ENCODE results near the gene DHRS3.
"Not testable (repeated sequence)": the region's sequence is repeated elsewhere in the genome, so short reads cannot be mapped to it uniquely, and the experiment has no call there.

The DHRS3 gene

DNA sequence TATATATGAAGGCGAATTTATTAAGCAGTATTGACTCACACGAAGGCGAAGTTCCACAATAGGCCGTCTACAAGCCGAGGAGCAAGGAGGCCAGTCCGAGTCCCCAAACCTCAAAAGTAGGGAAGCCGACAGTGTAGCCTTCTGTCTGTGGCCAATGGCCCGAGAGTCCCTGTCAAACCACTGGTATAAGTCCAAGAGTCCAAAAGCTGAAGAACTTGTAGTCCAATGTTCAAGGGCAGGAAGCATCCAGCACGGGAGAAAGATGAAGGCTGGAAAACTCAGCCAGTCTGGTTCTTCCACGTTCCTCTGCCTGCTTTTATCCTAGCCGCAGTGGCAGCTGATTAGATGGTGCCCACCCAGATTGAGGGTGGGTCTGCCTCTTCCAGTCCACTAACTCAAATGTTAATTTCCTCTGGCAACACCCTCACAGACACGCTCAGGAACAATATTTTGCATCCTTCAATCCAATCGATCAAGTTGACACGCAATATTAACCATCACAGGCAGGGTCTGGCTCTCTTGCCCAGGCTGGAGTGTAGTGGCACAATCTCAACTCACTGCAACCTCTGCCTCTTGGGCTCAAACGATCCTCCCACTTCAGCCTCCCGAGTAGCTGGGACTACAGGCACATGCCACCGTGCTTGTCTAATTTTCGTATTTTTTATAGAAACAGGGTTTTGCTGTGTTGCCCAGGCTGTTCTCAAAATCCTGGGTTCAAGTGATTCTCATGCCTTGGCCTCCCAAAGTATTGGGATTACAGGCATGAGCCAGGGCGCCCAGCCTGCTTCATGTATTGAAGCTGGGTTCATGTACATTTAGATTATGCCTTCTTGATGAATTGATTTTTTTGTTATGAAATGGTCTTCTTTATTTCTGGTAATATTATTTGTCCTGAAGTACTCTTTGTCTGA, 85.3 kb downstream of the DHRS3 start:
- no peak for DNase-seq

DNA sequence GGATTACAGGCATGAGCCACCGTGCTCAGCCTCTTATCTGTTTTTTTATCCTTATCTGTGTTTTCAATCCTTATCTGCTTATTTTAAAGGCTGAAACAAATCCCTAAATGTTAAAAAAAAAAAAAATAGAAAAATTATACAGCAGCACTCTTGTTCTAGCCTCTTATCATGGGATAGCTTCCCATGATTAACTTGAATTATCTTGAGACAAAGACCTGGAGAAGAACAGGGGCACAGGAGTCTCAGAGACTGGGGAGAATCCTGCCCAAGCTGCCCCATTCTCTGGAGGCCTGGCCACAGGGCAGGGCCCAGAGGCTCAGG, 86.9 kb downstream of the DHRS3 start:
- no peak for DNase-seq

DNA sequence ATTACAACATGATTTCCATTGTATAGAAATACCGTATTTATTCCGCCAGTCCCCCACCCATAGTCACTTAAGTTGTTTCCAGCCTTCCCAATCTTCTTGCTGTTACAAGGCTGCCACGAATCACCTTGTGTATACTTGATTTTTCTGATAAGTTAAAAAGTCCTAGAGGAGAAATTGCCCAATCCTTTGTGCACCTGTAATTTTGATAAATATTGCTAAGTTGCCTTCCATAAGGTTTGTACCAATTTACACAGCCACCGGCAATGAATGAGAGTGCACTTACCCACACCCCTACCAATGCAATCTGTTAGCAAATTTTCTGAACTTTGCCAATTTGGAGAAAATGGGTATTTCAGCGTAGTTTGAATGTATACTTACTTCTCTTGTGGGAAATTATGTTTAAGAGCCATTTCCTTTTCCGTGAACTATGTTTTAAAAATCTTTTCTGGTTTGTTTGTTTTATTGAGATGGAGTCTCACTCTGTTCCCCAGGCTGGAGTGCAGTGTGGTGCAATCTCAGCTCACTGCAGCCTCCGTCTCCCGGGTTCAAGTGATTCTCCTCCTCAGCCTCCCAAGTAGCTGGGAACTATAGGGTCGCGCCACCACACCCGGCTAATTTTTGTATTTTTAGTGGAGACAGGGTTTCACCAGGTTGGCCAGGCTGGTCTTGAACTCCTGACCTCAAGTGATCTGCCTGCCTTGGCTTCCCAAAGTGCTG, 87.4 kb downstream of the DHRS3 start:
- DNase-seq, result no peak

DNA sequence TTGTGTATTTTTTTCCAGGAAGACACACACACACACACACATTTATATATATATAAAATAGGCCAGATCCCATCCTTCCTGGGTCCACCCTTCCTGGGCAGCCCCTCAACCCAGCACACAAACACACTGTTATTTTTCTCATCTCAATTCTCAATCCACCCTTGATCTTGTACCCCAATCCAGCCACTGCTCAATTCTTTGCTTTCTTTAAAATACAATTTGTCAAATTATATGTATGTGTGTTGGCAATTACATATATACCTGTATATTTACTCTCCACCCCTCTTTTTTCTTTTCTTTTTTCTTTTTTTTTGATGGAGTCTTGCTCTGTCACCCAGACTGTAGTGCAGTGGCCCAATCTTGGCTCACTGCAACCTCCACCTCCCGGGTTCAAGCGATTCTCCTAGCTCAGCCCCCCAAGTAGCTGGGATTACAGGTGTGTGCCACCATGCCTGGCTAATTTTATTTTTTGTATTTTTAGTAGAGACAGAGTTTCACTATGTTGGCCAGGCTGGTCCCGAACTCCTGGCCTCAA, 88.3 kb downstream of the DHRS3 start:
- DNase-seq, result no peak

DNA sequence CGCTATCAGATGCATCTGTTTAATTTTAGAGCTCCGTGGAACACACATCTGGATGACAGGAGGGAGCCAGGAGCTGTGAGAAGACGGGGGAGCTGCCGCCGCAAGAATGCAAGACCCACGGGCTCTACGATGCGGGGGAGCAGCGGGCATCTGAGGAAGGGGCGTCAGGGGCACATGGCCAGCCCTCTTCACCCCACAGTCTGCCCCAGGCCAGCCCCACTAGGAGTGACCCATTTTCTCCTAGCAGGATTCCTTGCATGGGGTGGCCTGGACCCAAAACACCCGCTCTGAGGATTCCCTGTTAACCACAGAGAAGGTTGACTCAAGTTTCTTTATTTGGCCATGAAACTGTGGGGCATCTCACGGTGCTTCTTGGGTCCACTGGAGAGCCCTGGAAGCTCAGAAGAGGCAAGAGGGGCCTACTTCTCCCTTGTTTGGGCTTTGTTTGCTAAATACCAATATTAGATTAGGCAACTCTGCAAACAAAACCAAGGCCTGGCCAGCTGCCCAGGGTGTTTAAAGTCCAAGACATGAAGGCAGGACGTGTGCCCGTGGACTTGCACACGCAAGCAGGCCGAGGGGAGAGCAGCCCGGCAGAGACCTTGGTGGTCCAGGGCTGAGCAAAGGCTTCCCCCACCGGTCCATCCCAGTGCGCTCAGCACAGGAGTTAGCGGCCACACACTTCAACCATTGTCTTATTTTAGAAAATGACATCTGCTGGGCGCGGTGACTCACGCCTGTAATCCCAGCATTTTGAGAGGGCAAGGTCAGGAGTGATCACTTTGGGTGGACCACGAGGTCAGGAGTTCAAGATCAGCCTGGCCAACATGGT, 89.8 kb downstream of the DHRS3 start:
- DNase-seq, result no peak

DNA sequence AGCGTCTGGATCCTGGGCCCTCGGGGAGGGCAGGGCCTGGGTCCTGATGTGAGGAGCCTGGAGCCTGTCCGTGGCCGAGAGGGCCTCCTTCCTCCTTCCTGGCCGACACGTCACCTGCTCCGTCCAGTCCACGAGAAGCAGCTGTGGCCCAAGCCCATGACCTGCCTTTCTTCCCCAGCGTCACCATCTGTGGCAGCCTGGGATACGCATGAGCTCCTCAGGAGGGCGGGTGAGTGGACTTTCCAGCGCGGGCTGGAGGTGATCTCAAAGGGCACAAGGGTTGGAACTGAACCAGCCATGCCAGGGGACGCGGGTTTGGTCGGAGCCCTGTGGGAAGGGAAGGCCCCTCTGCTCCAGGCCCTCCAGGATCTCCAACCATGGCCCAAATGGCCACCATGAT, 90.4 kb downstream of the DHRS3 start:
- DNase-seq, result no peak

DNA sequence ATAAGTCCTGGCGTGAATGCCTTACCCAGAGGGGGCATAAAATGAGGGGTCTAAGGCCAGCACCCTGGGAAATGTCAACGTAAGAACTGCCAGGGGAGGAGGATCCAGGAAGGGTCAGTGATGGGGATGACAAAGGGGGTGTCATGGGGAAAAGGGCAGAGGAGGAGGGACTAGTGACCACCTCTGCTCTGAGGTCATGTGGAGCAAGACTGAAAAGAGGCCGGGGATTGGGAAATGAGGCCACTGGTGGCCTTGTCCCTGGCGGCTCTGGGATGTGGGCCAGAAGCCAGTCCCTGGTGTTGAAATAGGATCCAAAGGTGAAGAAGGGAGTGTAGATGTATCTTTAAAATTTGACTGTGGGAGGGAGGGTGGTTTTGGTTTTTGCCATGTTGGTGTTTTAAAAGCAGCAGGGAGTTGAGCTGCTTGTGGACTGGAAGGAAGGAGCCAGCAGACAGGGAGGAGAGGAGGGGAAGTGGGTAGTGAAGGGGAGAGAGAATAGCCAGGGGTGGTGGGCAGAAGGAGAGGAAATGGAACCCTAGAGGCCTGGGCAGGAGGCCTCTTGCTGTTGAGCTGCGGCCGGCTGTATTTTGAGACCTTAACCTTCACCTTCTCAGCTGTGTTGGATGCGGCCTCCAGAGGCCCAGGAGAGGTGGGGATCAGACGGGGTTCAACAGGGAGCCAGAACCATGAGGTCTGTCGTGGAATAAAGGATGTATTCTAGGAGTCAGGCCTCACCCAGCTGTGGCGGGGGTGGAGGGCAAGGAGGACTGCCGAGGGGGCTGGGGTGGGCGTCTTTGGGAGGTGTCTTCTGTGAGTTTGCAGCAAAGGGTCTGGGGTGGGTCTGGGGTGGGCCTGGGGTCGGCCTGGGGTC, 92.5 kb downstream of the DHRS3 start:
- no peak for DNase-seq

DNA sequence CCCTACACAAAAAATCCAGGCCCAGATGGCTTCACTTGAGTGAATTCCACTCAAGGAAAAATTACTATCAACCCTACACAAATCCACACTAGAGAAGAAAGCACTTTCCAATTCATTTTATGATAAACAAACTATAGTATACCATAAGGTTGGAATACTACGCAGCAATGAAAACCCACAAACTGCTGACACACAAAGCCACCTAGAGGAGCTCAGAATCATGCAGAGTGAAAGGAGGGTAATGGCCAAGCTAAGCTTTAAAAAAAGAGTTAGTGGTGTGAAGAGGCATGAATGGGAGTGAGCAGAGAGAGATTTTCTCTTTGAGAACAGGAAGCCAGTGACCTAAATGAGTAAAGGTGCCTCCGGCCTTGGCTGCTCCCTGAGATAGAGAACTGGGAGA, 93.7 kb downstream of the DHRS3 start:
- DNase-seq, result no peak

DNA sequence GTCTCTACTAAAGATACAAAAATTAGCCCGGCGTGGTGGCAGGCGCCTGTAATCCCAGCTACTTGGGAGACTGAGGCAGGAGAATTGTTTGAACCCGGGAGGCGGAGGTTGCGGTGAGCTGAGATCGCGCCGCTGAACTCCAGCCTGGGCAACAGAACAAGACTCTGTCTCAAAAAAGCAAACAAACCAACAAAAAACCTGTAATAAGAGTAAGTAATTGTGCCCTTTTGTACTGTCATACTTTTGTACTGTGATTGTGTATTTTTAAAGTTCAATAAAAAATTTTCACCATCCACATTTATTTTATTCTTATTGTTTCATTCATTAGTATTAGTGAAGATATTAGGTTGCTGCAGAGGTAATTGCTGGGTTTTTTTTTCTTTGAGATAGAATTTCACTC, 95.2 kb downstream of the DHRS3 start:
- DNase-seq, result not testable (repeated sequence)

DNA sequence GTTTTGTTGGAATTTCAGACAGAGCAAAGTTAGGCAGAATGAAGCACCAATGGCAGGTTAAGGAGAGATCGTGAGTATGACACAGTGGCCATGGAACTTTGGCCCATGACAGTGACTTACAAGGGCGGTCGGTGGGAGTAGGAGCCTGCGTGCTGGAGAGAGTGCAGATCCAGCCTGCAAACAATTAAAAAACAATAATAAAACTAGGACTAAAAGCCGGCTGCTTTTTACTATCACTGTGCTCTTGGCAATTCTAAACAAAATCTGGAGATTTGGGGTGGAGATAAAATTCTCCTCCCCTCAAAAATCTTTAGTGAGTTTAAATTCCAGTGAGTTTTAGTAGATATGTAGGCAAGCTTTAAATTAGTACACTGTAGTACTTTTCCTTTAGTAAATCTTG, 96.9 kb downstream of the DHRS3 start:
- no peak for DNase-seq

DNA sequence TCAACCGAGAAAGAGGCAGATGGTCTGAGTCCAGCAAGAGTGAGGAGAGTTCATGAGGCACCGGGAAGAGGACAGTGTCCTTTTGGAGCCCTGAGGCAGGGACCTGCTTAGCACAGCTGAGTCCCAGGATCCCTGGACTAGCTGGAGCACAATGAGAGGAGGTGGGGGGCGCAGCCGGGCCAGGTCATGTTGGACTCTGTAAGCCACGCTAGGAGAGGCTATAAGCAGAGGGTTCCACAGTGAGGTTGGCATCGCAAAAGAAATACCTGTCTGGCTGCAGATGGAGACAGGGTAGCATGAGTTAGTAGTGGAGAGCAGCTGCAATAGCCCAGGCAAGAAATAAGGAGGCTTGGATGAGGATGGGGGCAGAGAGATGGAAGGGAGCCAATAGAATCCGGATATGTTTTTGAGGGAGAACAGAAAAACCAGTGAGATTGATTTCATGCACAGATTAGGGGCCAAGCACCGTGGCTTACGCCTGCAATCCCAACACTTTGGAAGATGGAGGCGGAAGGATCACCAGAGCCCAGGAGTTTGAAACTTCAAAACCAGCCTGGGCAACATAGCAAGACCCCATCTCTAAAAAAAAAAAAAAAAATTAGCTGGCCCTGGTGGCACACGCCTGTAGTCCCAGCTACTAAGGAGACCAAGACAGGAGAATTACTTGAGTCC, 98.2 kb downstream of the DHRS3 start:
- no peak for DNase-seq

DNA sequence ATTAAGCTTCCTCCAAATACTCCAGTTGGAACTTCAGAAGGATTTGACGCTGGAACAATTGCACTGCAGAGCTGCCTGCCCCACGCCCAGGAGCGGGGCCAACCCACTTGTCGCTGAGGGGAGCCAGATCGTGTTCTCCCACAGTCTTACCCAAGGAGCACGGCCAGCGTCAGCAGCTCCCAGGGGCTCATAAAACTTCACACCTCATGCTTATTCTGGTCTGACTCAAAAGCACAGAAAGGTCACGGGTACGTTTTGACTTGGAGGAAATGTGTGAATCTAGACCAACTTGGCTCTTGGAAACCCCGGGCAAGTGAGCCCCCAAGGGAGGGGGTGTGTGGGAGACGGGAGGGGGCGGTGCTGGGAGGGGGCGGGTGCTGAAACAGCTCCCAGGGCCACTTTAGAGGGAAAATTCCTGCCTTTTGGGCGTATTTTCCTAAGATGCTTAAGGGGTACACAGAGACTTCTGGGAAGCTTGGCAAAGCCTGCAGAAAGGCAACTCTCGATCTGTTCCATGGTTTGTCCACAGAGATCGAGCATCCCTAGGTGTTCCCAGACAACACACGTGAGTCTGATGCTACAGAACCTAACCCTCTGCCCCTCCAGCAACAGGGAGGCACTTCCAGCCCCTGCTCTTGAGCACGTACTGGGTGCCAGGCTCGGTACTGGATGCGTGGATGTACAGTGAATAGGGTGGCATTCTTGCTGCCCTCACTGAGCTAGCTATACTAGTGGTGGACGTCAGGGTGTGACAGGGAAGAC, 98.9 kb downstream of the DHRS3 start:
- DNase-seq, result no peak
